Effector CD8-positive, alpha-beta T cell (primary cell): Measurements from ENCODE around the gene TEX53.

Source experiments
- DNase-seq: peaks from one replicate; lab custom pipeline; 2025; lab: John Stamatoyannopoulos, UW

Gene TEX53

GRCh38 chr9:114680259-114681001 lies 22.8 kb upstream of the TEX53 start:
- DNase-seq = no peak

GRCh38 chr9:114678795-114679194 lies 21.2 kb upstream of the TEX53 start:
- no peak for DNase-seq

- DNase-seq = no peak
These were observed 20.5 kb upstream of the TEX53 start for GRCh38 chr9:114678130-114678529.

- DNase-seq = no peak
These were observed 19.8 kb upstream of the TEX53 start for GRCh38 chr9:114677418-114677817.

GRCh38 chr9:114676901-114677300 lies 19.3 kb upstream of the TEX53 start:
- no peak for DNase-seq

GRCh38 chr9:114674798-114675540 lies 17.4 kb upstream of the TEX53 start:
- DNase-seq = no peak

- no peak for DNase-seq
These were observed 16.6 kb upstream of the TEX53 start for GRCh38 chr9:114674076-114674797.

- DNase-seq = no peak
These were observed 14.0 kb upstream of the TEX53 start for GRCh38 chr9:114671605-114672004.

- no peak for DNase-seq
These were observed 12.4 kb upstream of the TEX53 start for GRCh38 chr9:114669961-114670360.

GRCh38 chr9:114668146-114668545 lies 10.5 kb upstream of the TEX53 start:
- no peak for DNase-seq

- DNase-seq = no peak
These were observed 9.2 kb upstream of the TEX53 start for GRCh38 chr9:114666851-114667250.

GRCh38 chr9:114666401-114666800 lies 8.8 kb upstream of the TEX53 start:
- no peak for DNase-seq

GRCh38 chr9:114664181-114664580 lies 6.6 kb upstream of the TEX53 start:
- DNase-seq = no peak

GRCh38 chr9:114662081-114662989 lies 4.7 kb upstream of the TEX53 start:
- DNase-seq = peak; percentile 33

GRCh38 chr9:114656301-114656700 lies 1.3 kb downstream of the TEX53 start:
- no peak for DNase-seq

- DNase-seq = no peak
These were observed 1.9 kb downstream of the TEX53 start for GRCh38 chr9:114655689-114656088.

GRCh38 chr9:114653556-114654159 lies 3.9 kb downstream of the TEX53 start:
- peak; percentile 73 for DNase-seq

GRCh38 chr9:114652776-114653555 lies 4.6 kb downstream of the TEX53 start:
- DNase-seq = no peak

GRCh38 chr9:114643896-114644295 lies 13.7 kb downstream of the TEX53 start:
- DNase-seq = no peak

- DNase-seq = no peak
These were observed 14.6 kb downstream of the TEX53 start for GRCh38 chr9:114643001-114643400.
